DOHH2 (cell line): ENCODE data around the gene ERCC8.

Experiments
- CTCF ChIP-seq: fragments of 200-600 bp; sonication (generic); IDR thresholded peaks from one replicate; pipeline ENCODE4 v1.5.1; 2014; ENCODE audit warnings: antibody characterized with exemption, mild to moderate bottlenecking, low read depth, low read length; ENCODE audit not compliant: poor library complexity, severe bottlenecking
- EZH2phosphoT487 ChIP-seq: fragments of 200-600 bp; sonication (generic); IDR thresholded peaks from 2 replicates; pipeline ENCODE4 v1.6.1; 2017; ENCODE audit warnings: borderline replicate concordance, mild to moderate bottlenecking, antibody characterized with exemption, low read length, moderate library complexity, mixed read lengths

DNA sequence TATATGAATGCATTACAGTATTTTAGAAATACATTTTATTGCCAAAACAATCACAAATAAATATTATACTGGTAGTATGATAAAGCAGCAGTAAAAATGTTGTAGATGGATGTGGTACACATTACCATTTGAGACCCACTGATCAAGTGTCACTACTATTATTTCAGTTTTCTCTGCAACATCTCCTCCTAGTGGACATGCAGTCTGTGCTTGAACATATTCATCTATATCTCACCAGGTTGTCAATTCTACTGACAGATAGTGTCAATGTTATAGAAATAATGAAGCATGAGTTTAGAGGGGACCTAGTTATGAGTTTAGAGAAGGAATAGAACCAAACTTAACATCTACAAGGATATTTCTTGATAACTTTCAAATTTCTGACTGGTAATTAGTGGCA lies 61.6 kb downstream of the ERCC8 start:
- TF ChIP-seq CTCF, result peak; percentile 56
- no peak for TF ChIP-seq EZH2phosphoT487
